Pancreas (tissue), 10 donors: ENCODE results near the gene PLPPR2. TPM values are rescaled to one million over a fixed set of nuclear protein-coding genes. Genes with fewer than 3 reads are reported as not detected.
"Not testable (repeated sequence)": the region's sequence is repeated elsewhere in the genome, so short reads cannot be mapped to it uniquely, and the experiment has no call there.

ENCODE experiments used
- ATAC-seq, 4 donors: fragments of 200-7000 bp; cut with Tn5 transposase; one replicate each; pipeline versions ENCODE4 v1.8.0 to v1.9.1; 2020; ENCODE audit warnings: mild to moderate bottlenecking in 4 of 4, moderate library complexity in 4 of 4
- DNase-seq, 6 donors: peaks; one replicate each; pipeline ENCODE4 v3.0.0-alpha.2; 2020
- FAIRE-seq: peaks from 2 replicates; lab custom pipeline; 2012; peaks lifted over from hg19 to GRCh38; lab: Jason Lieb, UNC
- H3K27ac ChIP-seq, 4 donors: fragments of 200-600 bp; sonication (generic); 1 replicate in 3 of 4; 2 replicates in 1 of 4; pipeline versions ENCODE4 v1.5.0 to v1.8.0; 2020
- H3K27me3 ChIP-seq, 4 donors: fragments of 200-600 bp; one replicate each; pipeline ENCODE4 v1.8.0; 2021
- H3K36me3 ChIP-seq, 3 donors: fragments of 200-600 bp; sonication (generic) in 1 of 3; one replicate each; pipeline versions ENCODE4 v1.5.0 to v1.8.0; 2020 to 2021
- H3K4me1 ChIP-seq, 3 donors: fragments of 200-600 bp; one replicate each; pipeline ENCODE4 v1.8.0; 2021
- H3K4me3 ChIP-seq, 4 donors: fragments of 200-600 bp; sonication (generic) in 2 of 4; one replicate each; pipeline versions ENCODE4 v1.5.0 to v1.8.0; 2020 to 2021
- H3K9me3 ChIP-seq, 4 donors: fragments of 200-600 bp; one replicate each; pipeline ENCODE4 v1.8.0; 2021
- whole genome bisulfite sequencing, 2 donors: extraction: QIAGEN DNeasy Blood & Tissue Kit; methylation state at CpG; one replicate each; pipeline ENCODE4 v1.1.7; 2013; 5-methylcytosine and 5-hydroxymethylcytosine counted together
- intact Hi-C, 3 donors: fragments of 100-400 bp; cut with DNase I; formaldehyde crosslinking; loops; one replicate each; pipeline versions ENCODE4 v1.11.1 to v1.14.2; 2022
- polyA plus RNA-seq, 2 donors: library from polyadenylated mRNA; stranded (reverse); fragments of 200-250 nt; gene quantifications; one replicate each; pipeline ENCODE4 v1.2.3, GENCODE V29; 2013
- total RNA-seq, 6 donors: library from RNA; stranded (reverse); fragmentation: NEBNext Ultra II Directional in 4 of 6; extraction: Animal tissue kit (Norgen Biotek cat#: 25700) in 4 of 6; gene quantifications; one replicate each; pipeline versions ENCODE4 v1.2.1 to v1.2.4, GENCODE V29; 2021 to 2023
- TF ChIP-seq, protein P1 (sequence below), 4 donors: fragments of 200-600 bp; sonication (generic) in 3 of 4; IDR thresholded peaks; one replicate each; pipeline versions ENCODE4 v1.5.0 to v1.8.0; 2021; ENCODE audit warnings: antibody characterized with exemption in 4 of 4
- donor health status: healthy with polysubstance abuse.
- donor health status: DM: no; HTN: no; CAD: no; lungs with moderate emphysema.
- donor health status: DM: no; HTN: no; CAD: no.
- donor health status: control.
- donor health status: control.
- donor health status: Bipolar disorder and iron deficiency.
- donor health status: DM: yes; HTN: yes; CAD: no.
- donor health status: DM: no; HTN: no; CAD: no.
- donor health status: DM: no; HTN: no; CAD: no.
- donor health status: DM: yes; HTN: yes; CAD: no.

The PLPPR2 gene, protein sequence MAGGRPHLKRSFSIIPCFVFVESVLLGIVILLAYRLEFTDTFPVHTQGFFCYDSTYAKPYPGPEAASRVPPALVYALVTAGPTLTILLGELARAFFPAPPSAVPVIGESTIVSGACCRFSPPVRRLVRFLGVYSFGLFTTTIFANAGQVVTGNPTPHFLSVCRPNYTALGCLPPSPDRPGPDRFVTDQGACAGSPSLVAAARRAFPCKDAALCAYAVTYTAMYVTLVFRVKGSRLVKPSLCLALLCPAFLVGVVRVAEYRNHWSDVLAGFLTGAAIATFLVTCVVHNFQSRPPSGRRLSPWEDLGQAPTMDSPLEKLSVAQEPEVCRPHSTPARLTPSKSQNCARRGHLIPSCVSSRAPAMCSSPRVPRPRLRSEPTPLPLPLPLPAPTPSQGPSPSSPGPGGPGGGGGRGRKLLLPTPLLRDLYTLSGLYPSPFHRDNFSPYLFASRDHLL
- total RNA-seq = 10 to 100 TPM in 1 of 6 donors, 1 to 10 TPM in 5; 4.4 to 11.0 (median 7.1) TPM
- 10 to 100 TPM; 15.7 to 32.8 TPM for polyA plus RNA-seq

- 3 to 4% methylated on average over 46 to 60 of the region's 62 CpGs for WGBS, 2 donors
- H3K9me3 ChIP-seq = no peaks in the 10 kb centered on the region
- H3K4me3 ChIP-seq = peak within 1 kb of the TSS; percentile 15 to 64 (median 38)
- no peak for FAIRE-seq
- ATAC-seq = peak; percentile 97 to 98 (median 98)
- TF ChIP-seq, protein P1, sequence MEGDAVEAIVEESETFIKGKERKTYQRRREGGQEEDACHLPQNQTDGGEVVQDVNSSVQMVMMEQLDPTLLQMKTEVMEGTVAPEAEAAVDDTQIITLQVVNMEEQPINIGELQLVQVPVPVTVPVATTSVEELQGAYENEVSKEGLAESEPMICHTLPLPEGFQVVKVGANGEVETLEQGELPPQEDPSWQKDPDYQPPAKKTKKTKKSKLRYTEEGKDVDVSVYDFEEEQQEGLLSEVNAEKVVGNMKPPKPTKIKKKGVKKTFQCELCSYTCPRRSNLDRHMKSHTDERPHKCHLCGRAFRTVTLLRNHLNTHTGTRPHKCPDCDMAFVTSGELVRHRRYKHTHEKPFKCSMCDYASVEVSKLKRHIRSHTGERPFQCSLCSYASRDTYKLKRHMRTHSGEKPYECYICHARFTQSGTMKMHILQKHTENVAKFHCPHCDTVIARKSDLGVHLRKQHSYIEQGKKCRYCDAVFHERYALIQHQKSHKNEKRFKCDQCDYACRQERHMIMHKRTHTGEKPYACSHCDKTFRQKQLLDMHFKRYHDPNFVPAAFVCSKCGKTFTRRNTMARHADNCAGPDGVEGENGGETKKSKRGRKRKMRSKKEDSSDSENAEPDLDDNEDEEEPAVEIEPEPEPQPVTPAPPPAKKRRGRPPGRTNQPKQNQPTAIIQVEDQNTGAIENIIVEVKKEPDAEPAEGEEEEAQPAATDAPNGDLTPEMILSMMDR (IDR thresholded peaks at IDR 0.05) = no peak
- DNase-seq = peak; percentile 88 to 98 (median 95)
- peaks cover 0 to 4% (median 0%) of the 10 kb centered on the region in 3 donors for H3K4me1 ChIP-seq
- H3K27me3 ChIP-seq = no peaks in the 10 kb centered on the region
- no peak within 1 kb of the TSS for H3K27ac ChIP-seq
- no peaks in the 10 kb centered on the region for H3K36me3 ChIP-seq
- intact Hi-C loops = no loop called here
Observed at GRCh38 chr19:11355160-11356073, at the start of gene PLPPR2. TSS of gene PLPPR2 (plus strand) at chr19:11355432. CDS start at chr19:11357674, 2,242 bp downstream.

DNA sequence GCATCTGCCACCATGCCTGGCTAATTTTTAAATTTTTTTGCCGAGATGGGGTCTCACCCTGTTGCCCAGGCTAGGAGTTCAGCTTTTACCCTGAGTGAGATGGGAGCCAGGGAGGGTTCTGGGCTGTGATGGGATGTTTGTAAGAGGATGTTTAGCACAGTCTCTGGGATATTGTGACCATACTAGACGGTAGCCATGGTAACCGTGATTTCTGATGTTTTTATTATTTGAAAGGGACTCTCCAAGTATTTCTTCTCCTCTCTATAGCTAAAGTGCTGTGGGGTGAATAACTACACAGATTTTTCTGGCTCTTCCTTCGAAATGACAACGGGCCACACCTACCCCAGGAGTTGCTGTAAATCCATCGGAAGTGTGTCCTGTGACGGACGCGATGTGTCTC is 48.9 kb upstream of the PLPPR2 start:
- FAIRE-seq (no peak), DNase-seq (no peak), ATAC-seq (no peak)
- TF ChIP-seq, protein P1 (IDR thresholded peaks at IDR 0.05) = no peak
- Histone ChIP-seq H3K9me3 (no peaks in the 10 kb centered on the region), H3K4me3 (no peak overlapping the region), H3K27me3 (no peaks in the 10 kb centered on the region), H3K4me1 (no peaks in the 10 kb centered on the region), H3K27ac (no peak overlapping the region), H3K36me3 (no peaks in the 10 kb centered on the region)
- intact Hi-C loops = no loop called here
- WGBS, 2 donors = 72 to 78% methylated on average over 9 of the region's 9 CpGs

DNA sequence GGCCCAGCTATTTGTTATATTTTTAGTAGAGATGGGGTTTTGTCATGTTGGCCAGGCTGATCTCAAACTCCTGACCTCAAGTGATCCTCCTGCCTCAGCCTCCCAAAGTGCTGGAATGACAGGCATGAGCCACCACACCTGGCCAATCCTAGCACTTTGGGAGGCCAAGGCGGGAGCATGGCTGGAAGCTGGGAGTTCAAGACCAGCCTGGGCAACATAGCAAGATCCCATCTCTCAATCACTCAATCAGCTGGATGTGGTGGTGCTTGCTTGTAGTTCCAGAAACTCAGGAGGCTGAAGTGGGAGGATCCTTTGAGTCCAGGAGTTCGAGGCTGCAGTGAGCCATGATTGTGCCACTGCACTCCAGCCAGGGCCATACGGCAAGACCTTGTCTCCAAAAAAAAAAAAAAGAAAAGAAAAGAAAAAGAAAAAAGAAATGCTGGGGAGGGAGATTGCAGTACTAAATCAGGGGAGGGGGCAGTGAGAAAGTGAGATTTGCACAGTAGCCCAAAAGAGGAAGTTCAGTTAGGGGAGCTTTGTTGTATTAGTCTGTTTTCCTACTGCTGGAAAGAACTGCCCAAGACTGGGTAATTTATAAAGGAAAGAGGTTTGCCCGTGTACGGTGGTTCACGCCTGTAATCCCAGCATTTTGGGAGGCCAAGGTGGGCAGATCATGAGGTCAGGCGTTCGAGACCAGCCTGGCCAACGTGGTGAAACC is 34.8 kb upstream of the PLPPR2 start:
- intact Hi-C loops, DNase-seq, FAIRE-seq: not testable (repeated sequence)

DNA sequence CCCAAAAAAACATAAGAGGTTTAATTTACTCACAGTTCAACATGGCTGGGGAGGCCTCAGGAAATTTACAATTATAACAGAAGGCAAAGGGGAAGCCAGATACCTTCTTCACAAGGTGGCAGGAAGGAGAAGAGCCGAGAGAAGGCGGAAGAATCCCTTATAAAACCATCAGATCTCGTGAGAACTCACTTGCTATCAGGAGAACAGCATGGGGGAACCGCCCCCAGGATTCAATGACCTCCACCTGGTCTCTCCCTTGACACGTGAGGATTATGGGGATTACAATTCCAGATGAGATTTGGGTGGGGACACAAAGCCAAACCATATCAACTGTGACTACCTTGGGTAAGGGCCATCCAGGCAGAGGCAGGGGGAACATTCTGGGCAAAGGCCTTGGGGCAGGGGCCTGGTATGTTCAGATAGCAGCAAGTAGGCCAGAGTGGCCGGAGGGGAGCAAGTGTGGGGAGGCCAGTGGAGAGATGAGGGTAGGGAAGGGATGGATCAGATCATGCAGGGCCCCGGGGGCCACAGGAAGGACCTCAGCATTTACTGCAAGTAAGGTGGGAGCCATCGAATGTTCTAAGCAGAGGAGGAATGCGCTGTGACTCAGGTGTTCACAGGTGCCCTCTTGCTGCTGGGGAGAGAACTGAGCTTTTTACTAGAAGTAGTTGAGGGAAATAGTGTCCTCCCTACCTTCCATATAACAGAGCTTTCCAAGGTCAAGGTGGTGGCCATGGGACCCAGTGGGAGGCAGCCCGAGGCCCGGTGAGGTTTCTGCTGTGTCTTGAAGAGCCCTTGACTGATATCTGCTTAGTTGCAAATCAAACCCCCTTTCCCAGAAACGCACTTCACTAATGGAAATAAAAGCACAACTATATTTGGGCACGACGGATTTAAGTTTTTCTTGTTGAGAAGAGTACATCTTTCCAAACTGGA is 33.8 kb upstream of the PLPPR2 start:
- TF ChIP-seq, protein P1 (IDR thresholded peaks at IDR 0.05) = no peak
- H3K27ac ChIP-seq = no peak overlapping the region
- no peak for DNase-seq
- WGBS, 2 donors = 62 to 66% methylated on average over 14 of the region's 14 CpGs
- no peak for FAIRE-seq
- peaks cover 3 to 16% (median 7%) of the 10 kb centered on the region in 3 donors for H3K4me1 ChIP-seq
- H3K27me3 ChIP-seq = no peaks in the 10 kb centered on the region
- peak in 2 of 4 donors; percentile 20 to 36 for ATAC-seq
- peaks cover 0 to 16% (median 0%) of the 10 kb centered on the region in 3 donors for H3K36me3 ChIP-seq
- H3K9me3 ChIP-seq = no peaks in the 10 kb centered on the region
- no peak overlapping the region for H3K4me3 ChIP-seq
- intact Hi-C loops = no loop called here

More for the DNA sequence above, 34.8 kb upstream of the PLPPR2 start:
- H3K4me1 ChIP-seq = peaks cover 3 to 16% (median 7%) of the 10 kb centered on the region in 3 donors
- not testable (repeated sequence) for H3K27me3 ChIP-seq, ATAC-seq, H3K27ac ChIP-seq, H3K36me3 ChIP-seq, H3K9me3 ChIP-seq, H3K4me3 ChIP-seq
- WGBS, 2 donors = 79 to 87% methylated on average over 9 of the region's 9 CpGs
